DLD1 (cell line): ENCODE results near the gene C1orf35.

Experiments
- in situ Hi-C: cut with HindIII; loops from 2 replicates; pipeline ENCODE4 v1.10.0; 2017; ENCODE audit warnings: low sequenced_read_pairs

The C1orf35 gene

DNA sequence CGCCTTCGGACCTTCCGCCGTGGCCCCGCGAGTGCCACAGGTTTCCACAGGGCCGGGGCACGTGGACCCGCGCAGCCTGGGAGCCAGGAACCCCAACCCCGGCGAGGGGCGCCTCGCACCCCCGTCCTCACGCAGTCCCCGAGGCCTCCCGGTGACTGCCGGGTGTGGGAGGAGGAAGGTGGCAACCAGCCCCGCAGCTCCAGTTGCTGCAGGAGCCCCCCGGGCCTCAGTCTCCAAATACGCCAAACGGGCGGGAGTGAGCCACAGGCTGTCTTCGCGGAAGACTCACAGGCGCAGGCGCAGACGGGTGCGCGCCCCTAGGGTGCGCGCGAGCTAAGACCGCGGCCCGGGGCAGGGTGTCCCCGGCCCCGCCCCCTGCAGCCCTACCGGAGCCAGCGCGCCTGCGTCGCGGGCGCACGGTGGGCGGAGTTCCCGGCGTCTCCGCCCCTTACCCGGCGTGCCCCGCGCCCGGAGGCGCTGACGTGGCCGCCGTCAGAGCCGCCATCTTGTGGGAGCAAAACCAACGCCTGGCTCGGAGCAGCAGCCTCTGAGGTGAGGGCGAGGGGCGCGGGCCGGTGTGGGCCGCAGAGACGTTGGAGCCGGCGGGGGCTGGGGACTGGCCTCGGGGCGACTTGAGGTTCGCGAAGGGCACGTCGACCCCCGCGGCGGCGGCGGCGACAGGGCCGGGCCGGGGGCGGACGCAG, 20.8 kb downstream of the C1orf35 start, which contains the start of gene ARF1:
Gene ARF1, plus strand, starts transcription at position 495 of the 704 bp plus-strand sequence. CDS start 14,407 bp downstream, outside the sequence.
- in situ Hi-C loops, result no loop called here

DNA sequence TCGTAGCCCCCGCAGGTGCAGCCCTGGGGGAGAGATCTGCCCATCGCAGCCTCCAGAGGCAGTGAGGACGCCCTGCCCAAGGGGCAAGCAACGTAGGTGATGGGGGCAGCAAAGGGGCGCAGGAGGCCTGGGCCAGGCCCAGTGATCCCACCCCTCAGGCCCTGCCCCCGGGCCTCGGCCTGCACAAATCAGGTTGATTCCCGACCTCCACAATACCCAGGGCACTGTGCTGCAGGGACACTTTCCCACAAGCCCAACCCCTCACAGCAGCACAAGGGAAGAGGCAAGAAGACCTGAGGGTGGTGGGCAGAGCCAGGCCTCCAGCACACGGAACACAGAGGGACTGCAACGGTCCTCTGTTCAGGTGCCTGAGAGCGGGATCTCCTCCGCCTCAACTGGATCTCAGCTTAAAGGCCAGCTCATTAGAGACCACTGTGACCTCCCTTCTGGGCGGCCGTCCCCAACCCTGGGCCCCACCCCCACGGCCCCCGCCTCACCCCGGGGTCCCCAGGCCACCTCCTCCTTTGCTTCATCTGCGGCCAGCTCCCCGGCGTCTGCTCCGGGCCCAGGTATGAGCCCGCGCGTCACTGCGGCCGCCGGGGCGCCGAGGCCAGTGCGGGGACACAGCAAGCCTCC, 21.4 kb downstream of the C1orf35 start:
- in situ Hi-C loops, result no loop called here

DNA sequence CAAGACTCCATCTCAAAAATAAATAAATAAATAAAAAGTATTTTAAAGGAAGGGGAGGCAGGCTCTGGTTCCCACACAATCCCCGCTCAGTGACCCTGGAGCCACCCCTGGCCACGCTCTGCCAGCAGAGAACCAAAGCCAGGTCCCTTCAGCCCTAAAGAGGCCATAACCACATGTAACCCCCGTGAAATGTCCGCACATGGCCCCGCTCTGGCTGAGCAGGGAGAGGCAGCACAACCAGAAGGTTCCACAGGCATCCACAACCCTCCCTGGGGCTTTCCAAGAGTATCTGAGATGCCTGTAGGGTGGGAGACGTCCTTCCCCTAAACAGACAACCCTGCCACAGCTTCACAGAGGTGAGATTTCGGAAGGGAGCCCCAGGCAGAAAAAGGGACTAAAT, 22.0 kb downstream of the C1orf35 start:
- in situ Hi-C loops, result no loop called here

DNA sequence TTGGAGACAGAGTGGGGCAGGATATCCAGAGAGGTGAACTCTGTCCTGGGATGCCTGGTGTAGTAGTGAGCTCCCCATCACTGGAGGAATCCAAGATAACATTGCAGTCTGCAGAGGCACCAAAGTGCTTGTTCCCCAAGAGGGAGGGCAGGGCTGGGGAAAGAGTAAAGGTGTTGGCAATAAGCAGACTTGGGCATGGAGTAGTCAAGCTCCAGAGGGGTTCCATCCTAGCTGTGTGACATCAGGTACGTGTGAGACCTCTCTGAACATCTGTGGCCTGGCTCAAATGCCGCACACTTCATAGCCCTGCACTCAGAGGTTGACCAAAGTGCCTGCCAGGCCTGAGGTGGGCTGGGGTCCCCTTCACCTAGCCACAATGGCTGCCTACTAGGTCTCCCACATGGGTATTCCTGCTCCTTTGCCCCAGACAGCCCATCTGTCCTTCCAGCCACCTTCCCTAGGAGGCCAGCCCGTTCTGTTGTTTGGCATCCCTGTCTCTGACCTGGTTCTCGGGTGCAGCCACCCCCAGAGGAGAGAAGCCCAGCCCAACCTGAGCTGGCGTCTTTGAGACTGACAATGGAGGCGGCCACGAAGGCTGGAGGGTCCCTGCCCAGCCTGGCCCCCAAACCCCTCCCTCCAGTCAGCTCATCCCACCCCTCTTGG, 23.4 kb downstream of the C1orf35 start:
- in situ Hi-C loops, result no loop called here

DNA sequence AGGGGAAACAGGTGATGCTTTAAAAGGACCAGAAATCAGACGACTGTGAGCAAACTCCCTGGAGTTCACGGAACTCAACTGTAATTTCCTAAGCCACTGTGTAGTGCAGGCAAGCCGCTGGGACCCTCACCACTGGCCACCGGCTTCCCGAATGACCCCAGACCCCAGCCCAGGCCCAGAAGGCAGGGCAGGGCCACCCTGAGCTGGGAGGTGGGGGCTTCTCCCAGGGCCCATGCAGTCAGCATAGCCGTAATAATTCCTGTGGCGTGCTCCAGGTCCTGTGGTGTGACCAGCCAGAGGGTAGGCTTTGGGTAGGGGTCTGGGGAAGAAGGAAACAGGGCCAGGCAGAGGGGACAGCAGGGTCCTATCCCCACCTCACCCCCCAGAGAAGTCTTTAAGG, 24.1 kb downstream of the C1orf35 start:
- in situ Hi-C loops, result no loop called here

DNA sequence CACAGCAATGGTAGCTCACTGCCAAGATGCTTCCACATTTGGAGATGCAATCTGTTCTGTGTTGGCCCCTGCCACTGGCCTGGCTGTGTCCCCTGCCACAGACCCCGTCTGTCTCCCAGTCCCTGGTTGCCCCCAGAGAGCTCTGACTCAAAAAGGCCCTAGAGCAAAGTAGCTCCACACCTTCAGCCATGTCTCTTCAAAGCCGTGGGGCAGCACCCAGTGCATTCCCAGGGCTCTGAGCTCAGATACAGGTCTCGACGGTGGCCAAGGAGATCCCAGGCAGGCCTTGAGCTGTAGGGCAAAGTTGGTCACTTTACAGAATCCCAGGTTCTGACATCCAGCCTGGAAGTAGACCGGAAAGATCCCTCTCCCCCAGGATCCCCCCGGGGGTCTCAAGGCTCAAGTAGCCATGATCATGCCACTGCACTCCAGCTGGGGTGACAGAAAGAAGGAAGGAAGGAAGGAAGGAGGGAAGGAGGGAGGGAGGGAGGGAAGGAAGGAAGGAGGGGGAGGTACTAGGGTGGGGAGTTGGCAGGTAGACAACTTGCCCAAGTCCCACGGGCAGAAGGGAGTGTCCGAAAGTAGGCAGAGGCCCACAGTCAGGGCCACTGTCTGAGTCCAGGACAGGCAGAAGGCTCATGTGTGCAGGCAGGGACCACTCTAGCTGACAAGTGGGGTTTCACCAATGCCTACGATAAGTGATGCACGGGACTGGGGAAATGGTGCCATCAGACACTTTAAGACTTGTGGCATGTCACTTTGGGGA, 25.4 kb downstream of the C1orf35 start:
- in situ Hi-C loops, result no loop called here

DNA sequence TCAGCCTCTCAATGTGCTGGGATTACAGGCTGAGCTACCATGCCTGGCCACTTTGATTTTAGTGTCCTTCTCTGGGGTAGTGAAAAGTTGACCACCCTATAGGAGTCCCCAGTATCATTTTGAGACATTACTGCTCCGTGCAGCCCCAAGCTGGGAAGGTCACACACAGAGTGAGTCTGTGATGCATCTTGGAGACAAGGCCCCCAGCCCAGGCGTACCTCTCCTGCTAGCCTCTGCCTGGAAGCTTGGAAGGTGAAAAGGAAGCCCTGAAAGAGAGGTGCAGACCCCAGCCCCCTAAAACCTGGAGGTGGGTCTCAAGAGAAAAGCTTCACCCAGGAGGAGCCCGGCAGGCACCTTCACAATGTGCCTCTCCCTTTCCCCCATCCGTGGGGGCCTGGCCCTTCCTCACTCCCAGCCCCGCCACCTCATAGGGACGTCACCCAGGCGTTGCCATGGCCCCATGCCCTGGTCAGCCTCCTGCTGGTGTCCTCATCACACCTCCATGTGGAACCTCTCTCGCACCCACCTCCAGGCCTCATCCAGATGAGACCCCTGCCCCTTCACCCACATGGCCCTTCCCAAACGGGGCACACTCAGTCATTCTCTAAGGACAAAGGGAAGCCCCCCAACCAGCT, 26.2 kb downstream of the C1orf35 start:
- in situ Hi-C loops, result no loop called here

DNA sequence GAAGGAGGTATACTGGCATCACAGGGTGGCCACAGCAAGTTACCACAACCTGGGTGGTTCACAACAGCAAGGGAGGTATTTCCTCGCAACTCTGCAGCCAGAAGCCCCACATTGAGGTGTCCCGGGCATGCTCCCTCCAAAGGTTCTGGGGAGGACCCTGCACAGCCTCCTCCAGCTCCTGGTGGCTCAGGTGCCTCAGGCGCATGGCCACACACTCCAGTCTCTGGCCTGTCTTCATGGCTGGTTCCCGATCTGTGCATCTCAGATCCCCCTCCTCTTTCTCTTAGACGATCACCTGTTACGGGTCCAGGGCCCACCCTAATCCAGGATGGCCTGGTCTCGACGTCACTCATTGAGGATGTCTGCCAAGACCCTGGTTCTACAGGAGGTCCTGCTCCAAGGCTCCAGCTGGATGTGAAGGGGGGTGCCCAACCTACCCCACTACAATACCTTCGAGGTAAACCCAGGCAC, 27.3 kb downstream of the C1orf35 start:
- in situ Hi-C loops, result no loop called here

DNA sequence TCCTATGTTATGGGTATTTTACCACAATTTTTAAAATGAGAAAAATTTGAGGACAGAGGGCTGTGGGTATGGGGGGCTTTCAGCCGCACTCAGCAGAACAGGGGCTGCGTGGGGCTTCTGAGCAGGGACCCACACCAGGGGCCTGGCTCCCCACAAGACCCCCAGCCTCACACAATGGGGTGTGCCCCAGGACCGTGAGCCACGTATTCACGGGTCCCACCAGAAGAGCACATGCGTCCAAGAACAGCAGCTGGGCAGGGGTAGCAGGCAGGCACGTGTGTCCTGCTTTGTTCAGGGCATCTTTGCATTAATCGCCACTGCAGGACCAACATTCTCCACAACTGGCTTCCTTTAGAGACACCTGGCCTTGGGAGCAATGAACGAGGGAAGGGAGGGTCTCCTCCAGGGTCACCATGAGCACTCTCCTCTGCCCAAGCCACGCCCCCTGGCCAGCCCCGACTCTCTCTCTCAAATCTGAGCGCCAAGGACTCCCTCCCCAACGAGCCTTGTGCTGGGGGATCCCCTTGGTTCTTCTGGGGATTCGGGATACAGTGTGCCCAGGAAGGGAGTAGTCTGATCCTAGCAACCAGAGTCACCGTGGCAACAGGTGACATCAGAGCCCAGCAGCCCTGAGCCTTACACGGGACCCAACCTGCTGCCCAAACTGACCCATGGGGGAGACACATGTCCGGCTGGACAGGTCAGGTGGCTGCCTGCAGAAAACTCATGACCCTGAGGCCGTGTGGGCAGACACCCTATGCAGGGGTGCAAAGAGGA, 28.0 kb downstream of the C1orf35 start:
- in situ Hi-C loops, result no loop called here

DNA sequence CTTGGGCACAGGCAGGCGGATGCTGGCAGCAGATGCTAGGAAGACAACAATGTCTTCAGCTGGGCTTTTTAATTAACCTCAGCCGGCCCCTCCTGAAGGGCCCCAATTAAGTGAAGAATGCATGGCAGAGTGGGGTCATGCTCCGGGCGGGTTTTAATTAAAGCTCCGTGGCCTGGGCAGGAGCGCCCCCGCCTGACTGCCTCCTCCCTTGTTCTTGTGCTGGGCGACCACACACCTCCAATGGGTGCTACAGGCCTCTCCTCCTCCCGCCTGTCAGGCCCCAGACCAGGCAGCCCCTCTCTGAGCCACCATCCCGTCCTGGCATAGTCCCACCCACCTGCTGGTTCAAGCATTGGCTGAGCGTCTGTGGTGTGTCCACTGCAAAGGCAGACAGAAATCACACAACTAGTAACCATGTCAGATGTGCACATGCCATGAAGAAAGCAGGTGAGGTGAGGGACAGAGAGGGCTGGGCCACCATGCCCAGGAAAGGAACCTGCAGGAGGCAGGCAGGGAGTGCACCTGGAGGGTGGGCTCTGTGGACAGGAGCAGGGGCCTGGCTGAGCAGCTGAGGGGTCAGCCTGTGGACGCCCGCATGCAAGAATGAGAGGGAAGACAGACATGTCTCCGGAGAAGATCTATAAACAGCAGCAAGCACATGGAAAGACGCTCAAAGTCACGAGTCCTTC, 29.1 kb downstream of the C1orf35 start:
- in situ Hi-C loops, result no loop called here

DNA sequence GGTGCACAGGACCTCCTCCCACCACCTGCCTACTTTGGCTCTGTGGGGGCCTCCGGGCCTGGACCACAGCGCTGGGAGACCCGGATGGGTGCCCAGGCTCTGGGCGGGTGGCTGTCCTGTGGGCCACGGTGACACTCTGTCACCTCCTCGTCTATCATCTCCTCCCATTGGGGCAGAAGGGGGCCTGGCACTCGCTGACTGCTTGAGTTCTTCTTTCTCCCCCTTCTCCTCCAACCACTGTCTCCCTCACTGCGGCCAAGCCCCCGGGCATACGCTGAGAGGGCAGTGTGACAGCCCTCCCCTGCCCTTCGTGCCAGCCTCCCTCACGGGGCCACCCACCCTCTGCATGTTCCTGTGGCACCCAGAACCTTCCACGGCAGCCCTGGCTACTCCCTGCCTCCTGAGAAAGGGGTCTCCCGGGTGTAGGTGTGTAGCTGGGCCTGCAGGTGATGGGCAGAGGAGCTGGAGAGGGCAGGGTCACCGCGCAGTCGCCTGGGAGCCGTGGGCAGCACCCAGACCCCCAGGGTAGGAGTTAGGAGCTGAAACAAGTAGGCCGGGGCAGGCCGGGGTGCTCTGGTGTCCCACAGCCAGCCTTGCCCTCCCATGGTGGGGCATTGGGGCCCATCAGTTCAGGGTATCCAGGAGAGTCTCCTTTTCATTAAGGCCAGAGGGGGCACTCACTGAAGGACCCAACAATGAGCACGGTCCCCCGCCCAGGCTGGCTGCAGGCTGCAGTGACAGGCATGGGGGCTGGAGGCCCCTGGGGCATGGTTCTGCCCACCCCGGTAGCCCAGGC, 29.9 kb downstream of the C1orf35 start:
- in situ Hi-C loops, result no loop called here

DNA sequence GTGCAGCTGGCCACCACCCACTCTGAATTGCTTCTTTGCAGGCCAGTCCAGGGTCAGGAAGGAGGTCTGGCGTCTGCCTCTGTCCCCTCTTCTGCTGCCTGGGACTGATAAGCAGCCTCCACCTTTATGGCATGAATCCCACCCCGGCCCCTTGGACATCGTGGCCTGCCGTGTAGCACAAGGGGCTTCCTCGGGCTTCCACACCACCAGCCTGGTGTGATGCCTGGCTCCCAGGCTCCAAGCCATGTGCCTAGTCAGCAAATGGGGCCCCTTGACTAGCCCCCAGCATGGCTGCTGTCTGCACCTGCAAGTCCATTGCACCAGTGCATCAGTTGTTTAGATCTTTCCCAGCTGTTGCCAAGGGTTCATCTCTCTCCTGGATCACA, 30.5 kb downstream of the C1orf35 start:
- in situ Hi-C loops, result no loop called here

DNA sequence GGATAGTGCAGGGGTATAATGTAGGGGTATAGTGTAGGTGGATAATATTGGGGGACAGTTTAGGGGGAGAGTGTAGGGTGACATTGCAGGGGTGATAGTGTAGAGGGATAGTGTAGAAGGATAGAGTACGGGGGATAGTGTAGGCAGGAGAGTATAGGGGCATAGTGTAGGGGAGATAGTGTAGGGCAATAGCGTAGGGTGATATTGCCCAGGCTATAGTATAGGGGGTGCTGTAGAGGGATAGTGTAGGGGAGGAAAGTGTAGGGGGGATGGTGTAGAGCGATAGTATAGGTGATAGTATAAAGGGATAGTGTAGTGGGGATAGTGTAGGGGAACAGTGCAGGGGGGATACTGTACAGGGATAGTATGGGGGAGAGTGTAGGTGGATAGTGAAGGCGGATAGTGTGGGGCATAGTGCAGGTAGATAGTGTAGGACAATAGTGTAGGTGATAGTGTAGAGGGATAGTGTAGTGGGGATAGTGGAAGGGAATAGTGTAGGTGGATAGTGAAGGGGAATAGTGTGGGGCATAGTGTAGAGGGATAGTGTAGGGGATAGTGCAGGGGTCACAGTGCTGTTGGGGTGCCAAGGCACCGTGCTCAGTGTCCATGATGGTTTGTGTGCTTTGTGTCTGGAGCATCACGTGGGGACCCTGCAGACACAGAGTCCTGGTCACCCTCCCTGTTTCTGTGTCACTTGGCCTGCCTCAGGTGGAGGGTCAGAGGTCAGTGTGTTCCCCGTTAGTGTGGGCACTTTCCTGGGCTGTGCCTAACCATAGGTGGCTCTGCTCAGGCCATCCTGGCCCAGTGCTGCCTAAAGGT, 31.1 kb downstream of the C1orf35 start:
- in situ Hi-C loops, result no loop called here

DNA sequence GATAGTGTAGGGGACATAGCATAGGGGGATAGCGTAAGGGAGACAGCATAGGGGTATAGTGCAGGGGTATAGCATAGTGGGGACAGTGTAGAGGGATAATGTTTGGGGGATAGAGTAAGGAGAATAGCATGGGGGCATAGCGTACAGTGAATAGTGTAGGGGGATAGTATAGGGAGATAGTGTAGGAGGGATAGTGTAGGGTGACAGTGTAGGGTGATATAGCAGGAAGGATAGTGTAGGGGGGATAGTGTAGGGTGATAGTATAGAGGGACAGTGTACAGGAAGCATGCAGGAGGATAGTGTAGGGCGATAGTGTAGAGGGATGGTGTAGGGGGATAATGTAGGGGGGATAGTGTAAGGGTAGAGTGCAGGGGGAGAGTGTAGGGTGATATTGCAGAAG, 32.3 kb downstream of the C1orf35 start:
- in situ Hi-C loops, result no loop called here

DNA sequence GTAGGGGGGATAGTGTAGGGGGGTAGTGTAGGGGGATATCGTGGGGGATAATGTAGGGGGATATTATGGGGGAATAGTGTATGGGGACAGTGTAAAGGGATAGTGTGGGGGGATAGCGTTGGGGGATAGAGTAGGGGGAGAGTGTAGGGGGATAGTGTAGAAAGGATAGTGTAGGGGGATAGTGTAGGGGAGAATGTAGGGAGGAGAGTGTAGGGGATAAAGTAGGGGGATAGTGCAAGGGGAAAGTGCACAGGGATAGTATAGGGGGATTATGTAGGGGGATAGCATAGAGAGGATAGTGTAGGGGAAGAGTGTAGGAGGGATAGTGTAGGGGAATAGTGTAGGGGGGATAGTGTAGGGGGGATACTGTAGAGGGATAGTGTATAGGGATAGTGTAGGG, 33.0 kb downstream of the C1orf35 start:
- in situ Hi-C loops, result no loop called here

DNA sequence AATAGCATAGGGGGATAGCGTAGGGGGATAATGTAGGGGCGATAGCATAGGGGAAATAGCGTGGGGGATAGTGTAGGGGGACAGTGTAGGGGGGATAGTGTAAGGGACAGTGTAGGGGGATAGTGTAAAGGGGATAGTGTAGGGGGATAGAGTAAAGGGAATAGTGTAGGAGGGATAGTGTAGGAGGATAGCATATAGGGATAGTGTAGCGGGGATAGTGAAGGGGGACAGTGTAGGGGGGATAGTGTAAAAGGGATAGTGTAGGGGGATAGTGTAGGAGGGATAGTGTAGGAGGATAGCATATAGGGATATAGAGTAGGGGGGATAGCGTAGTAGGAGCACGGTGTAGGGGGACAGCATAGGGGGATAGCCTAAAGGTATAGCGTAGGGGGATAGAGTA, 34.8 kb downstream of the C1orf35 start:
- in situ Hi-C loops, result no loop called here

DNA sequence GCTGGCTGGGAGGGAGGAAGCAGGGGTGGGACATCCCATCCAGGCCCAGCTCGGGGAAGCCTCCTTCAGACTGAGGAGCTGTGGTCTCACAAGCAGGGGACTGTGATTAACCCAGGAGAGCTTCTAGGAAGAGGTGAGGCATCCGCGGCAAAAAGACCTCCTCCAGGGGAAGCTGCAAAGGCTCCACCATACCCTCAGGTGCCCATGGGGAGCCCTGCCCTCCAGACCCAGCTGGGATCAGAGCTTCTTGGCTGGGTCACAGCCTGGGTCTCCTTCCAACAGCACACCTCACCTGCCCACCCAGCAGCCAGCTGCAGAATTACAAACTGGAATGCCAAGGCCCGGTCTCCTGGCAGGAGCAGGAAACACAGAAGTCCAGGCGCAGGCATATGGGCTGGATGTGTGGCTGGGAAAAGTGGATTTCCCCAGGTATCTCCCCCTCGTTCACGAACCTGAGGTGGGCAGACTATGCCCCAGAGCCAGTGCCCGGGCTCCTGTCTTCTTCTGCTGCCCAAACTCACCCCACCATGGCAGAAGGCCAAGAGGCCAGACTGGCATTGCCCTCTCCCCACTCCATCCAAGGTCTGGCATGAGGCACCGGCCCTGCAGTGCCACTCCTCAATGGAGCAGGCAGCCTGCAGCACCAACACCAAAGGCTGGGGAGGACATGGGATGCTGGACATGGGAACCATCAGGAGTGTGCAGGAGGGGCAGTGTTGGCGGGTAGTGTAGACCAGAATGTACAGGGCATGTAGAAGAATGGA, 36.1 kb downstream of the C1orf35 start:
- in situ Hi-C loops, result no loop called here
